ENCODE measurements around the gene LEFTY2.

- TF ChIP-seq ZBTB8A (IDR thresholded peaks at IDR 0.05; ENCODE audit: partially characterized antibody) = no peak
- no peak for TF ChIP-seq ASH1L (IDR thresholded peaks at IDR 0.05; ENCODE audit: borderline replicate concordance, low read depth, partially characterized antibody)
- no peak for TF ChIP-seq CTCF (IDR thresholded peaks at IDR 0.05 in 2 of 3, conservative IDR thresholded peaks at IDR 0.05 in 1 of 3; ENCODE audit: insufficient read depth in 2 of 3, low read depth in 1 of 3, low read length in 3 of 3)
- TF ChIP-seq SMARCE1 (IDR thresholded peaks at IDR 0.05) = no peak
- TF ChIP-seq MXI1 (IDR thresholded peaks at IDR 0.05; ENCODE audit: low read depth, low read length) = no peak
- TF ChIP-seq RAD21 (CRISPR knock-in tag; conservative IDR thresholded peaks at IDR 0.05 in 1 of 2, IDR thresholded peaks at IDR 0.05 in 1 of 2) = no peak
- no peak for TF ChIP-seq DLX4 (CRISPR knock-in tag; IDR thresholded peaks at IDR 0.05)
- TF ChIP-seq ZBTB7A (IDR thresholded peaks at IDR 0.05; ENCODE audit: borderline replicate concordance, control insufficient read depth, low read depth, low read length) = no peak; the same call in 1 of the 2 replicates
- TF ChIP-seq ZFX (CRISPR knock-in tag; IDR thresholded peaks at IDR 0.05) = no peak
- no peak for TF ChIP-seq POLR2B (IDR thresholded peaks at IDR 0.05; ENCODE audit: low read depth, partially characterized antibody)
These were observed 10.0 kb upstream of the LEFTY2 start for GRCh38 chr1:225950905-225951497.
